Stimulated activated CD8-positive, alpha-beta memory T cell treated with anti-CD3 and anti-CD28 coated beads, Interleukin-2, amount 100 ng/mL, for 1 hour (primary cell): ENCODE measurements around the gene MSX1.

Experiments
- DNase-seq, 2 donors: peaks; one replicate each; pipeline ENCODE4 v3.0.0-alpha.2; 2020; ENCODE audit warnings: low read depth in 2 of 2

Gene MSX1

DNA sequence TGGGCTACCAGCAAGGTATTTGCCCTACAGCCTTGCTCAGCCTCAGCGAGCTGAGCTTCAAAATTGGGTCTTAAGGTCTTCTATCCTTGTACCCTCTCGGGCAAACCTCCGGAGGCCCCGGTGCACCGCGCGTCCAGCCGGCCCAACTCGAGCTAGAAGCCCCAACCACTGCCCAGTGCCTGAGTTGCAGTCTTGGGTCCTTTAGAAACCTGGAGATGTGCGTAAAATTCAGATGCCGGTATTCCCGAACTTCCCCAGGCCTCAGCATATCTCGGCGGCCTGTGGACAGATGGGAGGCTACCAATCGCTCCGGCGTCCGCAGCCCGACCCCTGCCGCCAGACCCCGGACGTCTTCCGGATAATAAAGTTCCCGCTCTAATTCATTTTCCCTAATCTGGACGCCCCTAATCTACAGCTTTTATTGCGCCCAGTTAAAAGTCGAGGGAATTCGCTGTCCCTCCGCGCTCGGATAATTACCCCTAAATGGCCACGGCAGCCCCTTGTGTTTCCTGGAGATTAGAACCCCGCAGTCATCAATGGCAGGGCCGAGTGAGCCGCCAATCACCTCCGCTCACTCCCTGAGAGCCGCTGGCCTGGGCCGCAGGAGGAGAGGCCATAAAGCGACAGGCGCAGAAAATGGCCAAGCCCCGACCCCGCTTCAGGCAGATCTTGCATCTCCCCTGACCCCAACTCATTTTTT, 1.5 kb upstream of the MSX1 start:
- DNase-seq = no peak

GRCh38 chr4:4858527-4859324, 739 bp upstream of the MSX1 start:
- DNase-seq = no peak

- DNase-seq = no peak
These were observed 534 bp downstream of the MSX1 start for GRCh38 chr4:4859799-4860599.

DNA sequence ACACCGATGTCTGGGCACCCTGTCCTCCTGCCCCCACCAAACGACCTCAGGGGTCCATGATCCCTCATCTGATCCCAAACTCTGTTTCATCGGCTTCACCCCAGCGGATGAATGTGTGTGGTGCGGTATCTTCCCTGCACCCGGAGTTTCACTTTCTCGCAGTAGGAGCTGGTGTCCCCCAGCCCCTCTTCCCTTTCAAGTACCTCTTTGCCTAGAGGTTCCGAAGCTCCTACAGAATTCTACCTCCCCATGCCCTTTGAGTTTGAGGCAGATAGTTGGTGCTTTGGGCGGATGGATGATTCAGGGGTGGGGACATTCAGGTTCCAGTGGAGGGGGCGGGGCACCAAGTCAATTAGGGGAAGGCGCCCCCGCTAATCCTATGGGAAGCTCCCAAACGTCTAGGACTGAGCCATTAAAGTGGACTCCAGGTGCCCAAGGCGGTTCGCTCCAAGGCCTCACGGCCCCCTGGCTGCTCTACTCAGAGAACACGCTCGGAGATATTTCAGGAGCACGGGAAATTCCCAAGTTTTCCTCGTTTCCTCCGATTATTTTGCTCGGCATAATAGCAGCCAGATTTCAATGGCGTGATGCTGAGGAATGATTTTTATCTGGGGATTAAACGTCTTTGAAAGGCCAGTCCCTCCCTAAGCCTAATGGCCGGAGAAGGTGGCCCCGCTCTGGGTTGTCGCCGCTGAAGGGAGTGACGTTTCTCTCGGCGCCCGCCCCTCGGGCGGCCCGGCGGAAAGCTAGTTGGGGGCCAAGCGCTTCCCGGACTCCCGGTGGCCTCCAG, 1.3 kb downstream of the MSX1 start:
- DNase-seq = no peak

DNA sequence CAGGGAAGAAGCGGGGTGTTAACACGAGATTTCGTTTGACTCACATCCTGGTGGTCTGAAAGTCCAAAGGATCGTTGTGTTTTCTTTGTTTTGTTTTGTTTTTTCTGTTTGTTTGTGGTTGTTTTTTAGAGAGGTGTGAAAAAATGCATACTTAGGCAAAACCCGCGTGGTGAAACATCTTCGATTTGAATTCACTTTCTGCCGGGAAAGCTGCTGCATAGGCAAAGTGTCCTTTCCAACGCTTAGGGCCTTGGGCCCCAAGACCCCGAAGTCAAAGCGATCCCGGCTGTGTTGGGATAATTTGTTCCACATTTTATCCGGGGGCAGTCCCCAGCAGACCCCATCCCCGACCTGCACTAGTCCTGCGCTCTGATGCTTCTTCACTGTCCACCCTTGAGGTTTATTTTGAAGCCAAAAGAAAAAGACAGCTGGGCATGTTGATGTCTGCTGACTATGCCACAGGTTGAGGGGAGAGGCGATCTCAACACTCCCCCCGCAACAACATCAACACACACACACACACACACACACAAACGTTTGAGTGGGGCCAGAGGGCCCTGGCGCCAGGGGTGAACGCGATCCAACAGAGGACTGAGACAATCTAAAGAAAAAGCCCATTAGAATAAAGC, 2.0 kb downstream of the MSX1 start:
- no peak for DNase-seq

- DNase-seq = no peak
These were observed 2.6 kb downstream of the MSX1 start for GRCh38 chr4:4862071-4862551.

DNA sequence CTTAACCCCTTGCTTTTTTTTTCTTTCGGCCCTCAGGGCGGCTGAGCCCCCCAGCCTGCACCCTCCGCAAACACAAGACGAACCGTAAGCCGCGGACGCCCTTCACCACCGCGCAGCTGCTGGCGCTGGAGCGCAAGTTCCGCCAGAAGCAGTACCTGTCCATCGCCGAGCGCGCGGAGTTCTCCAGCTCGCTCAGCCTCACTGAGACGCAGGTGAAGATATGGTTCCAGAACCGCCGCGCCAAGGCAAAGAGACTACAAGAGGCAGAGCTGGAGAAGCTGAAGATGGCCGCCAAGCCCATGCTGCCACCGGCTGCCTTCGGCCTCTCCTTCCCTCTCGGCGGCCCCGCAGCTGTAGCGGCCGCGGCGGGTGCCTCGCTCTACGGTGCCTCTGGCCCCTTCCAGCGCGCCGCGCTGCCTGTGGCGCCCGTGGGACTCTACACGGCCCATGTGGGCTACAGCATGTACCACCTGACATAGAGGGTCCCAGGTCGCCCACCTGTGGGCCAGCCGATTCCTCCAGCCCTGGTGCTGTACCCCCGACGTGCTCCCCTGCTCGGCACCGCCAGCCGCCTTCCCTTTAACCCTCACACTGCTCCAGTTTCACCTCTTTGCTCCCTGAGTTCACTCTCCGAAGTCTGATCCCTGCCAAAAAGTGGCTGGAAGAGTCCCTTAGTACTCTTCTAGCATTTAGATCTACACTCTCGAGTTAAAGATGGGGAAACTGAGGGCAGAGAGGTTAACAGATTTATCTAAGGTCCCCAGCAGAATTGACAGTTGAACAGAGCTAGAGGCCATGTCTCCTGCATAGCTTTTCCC, 3.4 kb downstream of the MSX1 start:
- DNase-seq = no peak

GRCh38 chr4:4864443-4864939, 5.0 kb downstream of the MSX1 start:
- no peak for DNase-seq

- DNase-seq = no peak
These were observed 5.7 kb downstream of the MSX1 start for GRCh38 chr4:4864940-4865704.

- no peak for DNase-seq
These were observed 6.2 kb downstream of the MSX1 start for GRCh38 chr4:4865705-4866123.

DNA sequence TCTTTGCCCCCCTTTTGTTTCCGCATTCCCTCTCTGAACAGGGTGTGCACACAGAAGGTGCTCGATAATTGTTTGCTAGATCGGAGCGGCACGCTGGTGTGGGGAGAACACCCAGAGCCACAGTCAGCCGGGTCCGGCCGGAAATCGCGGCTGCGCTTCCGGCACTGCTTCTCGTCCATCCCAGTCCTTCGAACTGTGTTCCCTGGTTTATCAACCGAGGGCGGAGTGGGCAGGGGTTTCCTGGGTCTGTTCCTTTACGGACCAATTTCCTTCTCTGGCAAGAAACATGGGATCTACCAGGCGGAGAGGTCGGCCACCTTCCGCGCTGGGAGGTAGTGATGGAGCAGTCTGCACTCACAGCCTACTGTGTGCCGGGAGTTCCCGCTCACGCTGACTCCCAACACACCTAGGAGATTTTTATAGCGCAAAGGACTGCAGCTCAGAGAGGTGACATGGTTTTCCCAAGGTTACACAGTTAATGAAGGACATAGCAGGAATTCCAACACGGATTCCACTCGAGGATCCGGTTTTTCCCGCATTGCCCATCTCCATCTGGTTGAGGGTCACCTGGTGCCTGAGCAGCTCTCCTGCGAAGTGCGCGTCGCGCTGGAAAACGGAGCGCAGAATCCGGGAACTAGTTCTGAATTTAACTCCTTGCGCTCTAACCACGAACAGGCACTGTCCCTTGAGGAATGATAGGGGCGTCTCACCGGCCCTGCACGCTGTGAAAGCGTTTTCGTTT, 6.8 kb downstream of the MSX1 start:
- no peak for DNase-seq

DNA sequence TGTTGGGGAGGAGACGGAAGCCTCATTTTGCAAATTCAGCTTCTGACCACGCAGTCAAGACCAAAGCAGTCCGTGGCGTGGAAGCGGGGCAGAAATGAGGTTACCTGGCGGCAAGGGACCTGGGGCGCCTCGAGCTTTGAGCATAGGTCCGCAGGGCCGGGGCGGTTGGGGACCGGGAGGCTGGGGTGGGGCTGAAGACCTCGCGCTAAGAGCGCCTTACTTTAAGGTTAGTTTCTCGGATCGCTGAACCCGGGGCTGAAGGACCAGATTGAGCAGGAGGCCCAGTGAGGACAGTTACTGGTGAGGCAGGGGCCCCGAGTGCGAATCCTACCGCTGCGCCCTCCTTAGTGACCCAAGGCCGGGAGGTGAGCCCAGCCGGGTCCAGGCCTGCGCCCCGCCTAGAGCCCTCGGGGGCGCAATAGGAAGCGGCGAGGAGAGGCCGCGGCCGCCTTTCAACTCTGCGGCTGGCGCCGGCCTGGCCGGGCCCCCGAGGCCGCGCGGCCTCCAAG, 7.5 kb downstream of the MSX1 start:
- no peak for DNase-seq

DNA sequence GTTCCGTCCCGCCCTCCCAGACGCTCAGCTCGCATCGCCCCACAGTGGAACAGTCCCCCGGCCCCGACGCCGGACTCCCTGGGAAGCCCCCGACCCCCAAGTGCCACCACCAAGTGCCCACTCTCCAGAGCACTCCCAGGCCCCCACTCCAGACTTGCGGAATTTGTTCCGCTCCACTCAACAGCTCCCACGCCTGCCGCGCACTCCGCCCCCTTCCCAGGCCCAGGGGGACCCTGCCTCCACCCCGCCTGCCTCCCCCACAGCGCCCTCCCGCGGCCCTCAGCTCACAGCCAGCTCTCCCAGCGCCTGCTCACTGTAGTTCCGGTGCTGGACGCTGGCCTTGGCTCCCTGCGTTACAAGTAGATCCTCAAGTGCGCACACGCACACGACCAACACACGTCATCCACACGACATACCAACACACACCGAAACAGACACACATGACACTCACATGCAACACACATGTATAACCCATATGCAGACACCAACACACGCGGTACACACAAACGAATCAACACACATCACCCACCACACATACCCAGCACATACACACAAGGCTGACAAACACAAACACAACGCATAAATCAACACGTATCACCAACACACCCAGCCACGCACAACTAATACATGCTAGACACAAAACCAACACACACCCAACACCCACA, 8.0 kb downstream of the MSX1 start:
- DNase-seq = no peak

GRCh38 chr4:4868040-4868757, 8.7 kb downstream of the MSX1 start:
- no peak for DNase-seq

DNA sequence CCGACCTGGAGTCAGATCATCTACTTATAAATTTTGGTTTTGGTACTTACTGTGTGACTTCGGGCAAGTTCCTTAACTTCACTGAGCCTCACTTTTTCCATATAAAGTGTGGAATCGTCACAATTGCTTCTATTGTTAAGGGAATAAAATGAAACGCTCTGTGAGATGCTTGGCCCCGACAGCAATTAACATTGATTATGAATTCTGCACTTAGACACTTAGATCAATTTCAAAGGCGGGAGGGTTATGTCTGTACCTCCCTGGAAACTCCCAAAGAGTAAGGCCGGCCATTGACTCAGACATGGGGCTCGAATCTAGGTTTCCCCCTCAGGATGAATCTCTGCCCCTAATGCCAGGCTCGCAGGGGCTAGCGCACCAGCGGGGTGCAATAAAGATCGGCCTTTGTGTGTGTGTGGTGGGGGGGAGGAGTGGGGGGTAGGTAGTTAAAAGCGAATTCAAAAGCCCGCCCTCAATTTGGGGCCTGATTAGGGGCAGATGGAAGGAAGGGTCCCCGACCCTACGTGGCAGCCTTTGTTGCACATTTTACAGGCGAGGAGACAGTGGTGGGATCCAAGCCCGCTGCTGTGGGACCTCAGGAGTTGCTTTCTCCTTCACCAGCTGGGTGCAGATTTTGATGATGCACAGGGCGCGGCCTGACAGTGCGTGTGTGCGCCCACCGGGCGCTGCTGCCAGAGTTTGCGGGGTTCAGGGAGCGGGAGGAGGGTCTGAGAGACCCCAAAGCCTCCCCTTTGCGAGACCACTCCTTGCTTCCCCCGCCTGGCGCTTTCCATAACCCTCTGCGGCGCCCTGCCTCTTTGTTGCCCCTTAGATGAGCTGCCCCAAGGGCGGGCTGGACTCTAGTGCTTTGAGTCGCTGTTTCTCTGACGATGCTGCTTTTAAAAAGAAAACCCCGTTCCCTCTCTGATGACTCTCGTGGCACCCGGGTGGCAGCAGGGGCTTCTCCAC, 9.6 kb downstream of the MSX1 start:
- DNase-seq = no peak
